WTC11 (cell line): ENCODE data around the gene KCNE1. TPM values are rescaled to one million over a fixed set of nuclear protein-coding genes. Genes with fewer than 3 reads are reported as not detected.

Experiments
- ATAC-seq: fragments of 200-7000 bp; cut with Tn5 transposase; 2 replicates; pipeline ENCODE4 v1.10.0; 2021; ENCODE audit warnings: mild to moderate bottlenecking, moderate library complexity
- CTCF ChIA-PET: fragments of 300-600 bp; sonication (Branson Sonifier 250); formaldehyde crosslinking; loops from one replicate; lab custom pipeline; 2021; ENCODE audit warnings: antibody characterized with exemption; lab: Charles Lee
- POLR2A ChIA-PET: fragments of 350-600 bp; sonication (Branson Sonifier 250); formaldehyde crosslinking; loops from one replicate; lab custom pipeline; 2021; ENCODE audit warnings: antibody characterized with exemption; lab: Charles Lee
- DNase-seq: peaks from one replicate; pipeline ENCODE4 v3.0.0; 2021; ENCODE audit warnings: low spot score
- H3K27ac Mint-ChIP-seq: 2 replicates; pipeline ENCODE4 v1.8.0; 2021; ENCODE audit warnings: mixed read lengths
- H3K27me3 Mint-ChIP-seq: 2 replicates; pipeline ENCODE4 v1.8.0; 2021; ENCODE audit warnings: low read depth, mild to moderate bottlenecking, moderate library complexity, mixed read lengths
- H3K36me3 Mint-ChIP-seq: 2 replicates; pipeline ENCODE4 v1.8.0; 2021; ENCODE audit warnings: mixed read lengths
- H3K4me1 Mint-ChIP-seq: 2 replicates; pipeline ENCODE4 v1.8.0; 2022; ENCODE audit warnings: mixed read lengths
- H3K4me3 Mint-ChIP-seq: 2 replicates; pipeline ENCODE4 v1.8.0; 2021; ENCODE audit warnings: mild to moderate bottlenecking, moderate library complexity, mixed read lengths
- H3K9me3 Mint-ChIP-seq: 2 replicates; pipeline ENCODE4 v1.8.0; 2021; ENCODE audit warnings: mixed read lengths
- ETV6 ChIP-seq: sonication (generic); formaldehyde crosslinking; IDR thresholded peaks from 2 replicates; pipeline ENCODE4 v1.8.1; 2022; ENCODE audit warnings: mild to moderate bottlenecking, missing genetic modification reagents
- FOXJ3 ChIP-seq: sonication (generic); formaldehyde crosslinking; IDR thresholded peaks from 2 replicates; pipeline ENCODE4 v1.9.0; 2021; ENCODE audit warnings: missing genetic modification reagents, mild to moderate bottlenecking, borderline replicate concordance
- MXD4 ChIP-seq: fragments of 250-450 bp; sonication (Bioruptor Pico); IDR thresholded peaks from 2 replicates; pipeline ENCODE4 v1.8.0; 2021; ENCODE audit warnings: mild to moderate bottlenecking, moderate library complexity, borderline replicate concordance
- SMAD4 ChIP-seq: sonication (generic); formaldehyde crosslinking; IDR thresholded peaks from 2 replicates; pipeline ENCODE4 v1.8.0; 2022; ENCODE audit warnings: mild to moderate bottlenecking, missing genetic modification reagents
- SP1 ChIP-seq: sonication (generic); formaldehyde crosslinking; conservative IDR thresholded peaks from 2 replicates; pipeline ENCODE4 v1.8.1; 2022; ENCODE audit warnings: missing genetic modification reagents
- ZBTB21 ChIP-seq: sonication (generic); formaldehyde crosslinking; IDR thresholded peaks from 2 replicates; pipeline ENCODE4 v1.8.1; 2023; ENCODE audit warnings: mild to moderate bottlenecking, missing genetic modification reagents, borderline replicate concordance
- ZNF219 ChIP-seq: sonication (generic); formaldehyde crosslinking; IDR thresholded peaks from 2 replicates; pipeline ENCODE4 v1.8.0; 2023; ENCODE audit warnings: missing genetic modification reagents, mild to moderate bottlenecking, borderline replicate concordance
- ZNF317 ChIP-seq: sonication (generic); formaldehyde crosslinking; IDR thresholded peaks from 2 replicates; pipeline ENCODE4 v1.8.1; 2023; ENCODE audit warnings: low read depth, mild to moderate bottlenecking, moderate library complexity, missing genetic modification reagents, borderline replicate concordance
- ZNF671 ChIP-seq: fragments of 250-450 bp; sonication (Bioruptor Pico); IDR thresholded peaks from 2 replicates; pipeline ENCODE4 v1.8.0; 2021; ENCODE audit warnings: mild to moderate bottlenecking
- total RNA-seq: library from RNA; stranded (reverse); gene quantifications from 3 replicates; pipeline ENCODE4 v1.2.3, GENCODE V29; 2021
- TF ChIP-seq, protein P1 (sequence below): sonication (generic); formaldehyde crosslinking; IDR thresholded peaks from 2 replicates; pipeline ENCODE4 v1.8.1; 2023; ENCODE audit warnings: mild to moderate bottlenecking, missing genetic modification reagents
- TF ChIP-seq, protein P2 (sequence below): fragments of 200-600 bp; IDR thresholded peaks from 2 replicates; pipeline ENCODE4 v1.8.0; 2022; ENCODE audit warnings: antibody characterized with exemption
- TF ChIP-seq, protein P3 (sequence below): sonication (generic); formaldehyde crosslinking; IDR thresholded peaks from 2 replicates; pipeline ENCODE4 v1.8.1; 2023; ENCODE audit warnings: mild to moderate bottlenecking, missing genetic modification reagents, moderate library complexity
- TF ChIP-seq, protein P4 (sequence below): sonication (generic); formaldehyde crosslinking; conservative IDR thresholded peaks from 2 replicates; pipeline ENCODE4 v1.8.1; 2023; ENCODE audit warnings: mild to moderate bottlenecking, low read depth, missing genetic modification reagents, moderate library complexity
- TF ChIP-seq, protein P5 (sequence below): sonication (generic); formaldehyde crosslinking; IDR thresholded peaks from 2 replicates; pipeline ENCODE4 v1.8.1; 2023; ENCODE audit warnings: mild to moderate bottlenecking, missing genetic modification reagents, moderate library complexity

Gene KCNE1
- total RNA-seq, 1 experiment from 2014 or later = 0.37 TPM

DNA sequence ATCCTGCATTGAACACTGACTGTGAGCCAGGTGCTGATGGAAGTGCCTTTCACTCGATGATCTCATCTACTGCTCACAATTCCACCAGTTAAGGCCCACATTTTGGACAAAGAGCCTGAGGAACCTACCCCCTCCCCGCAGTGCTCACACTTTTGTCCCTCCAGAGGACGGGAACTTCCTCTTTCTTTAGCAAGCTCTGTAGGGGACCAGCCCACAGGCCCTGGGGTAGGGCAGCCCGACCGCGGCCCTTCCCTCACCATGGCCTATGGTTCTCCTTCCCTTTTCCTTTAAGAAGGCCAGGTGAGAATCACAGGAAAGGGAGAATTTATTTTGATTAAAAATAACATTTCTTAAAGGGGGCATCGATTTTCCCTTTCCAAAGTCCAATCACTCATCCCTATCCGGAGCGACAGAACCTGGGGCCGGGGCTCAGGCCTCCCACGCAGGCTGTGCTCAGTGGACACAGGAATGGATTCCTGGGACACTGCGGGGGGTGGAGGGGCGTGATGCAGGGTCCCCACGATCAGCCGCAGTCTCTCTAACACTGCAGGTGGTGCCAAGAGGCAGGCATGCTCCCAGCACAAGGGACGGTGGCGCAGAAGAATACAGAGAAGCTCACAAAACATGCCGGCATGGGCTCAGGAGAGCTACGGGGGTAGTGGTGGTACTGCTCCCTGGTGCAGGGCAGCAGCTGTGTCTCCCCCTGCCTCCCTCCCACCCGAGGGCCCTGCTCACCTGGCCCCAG is 8.9 kb upstream of the KCNE1 start:
- ChIA-PET CTCF (interaction anchor here (1.8 to 7.2 kb wide), 3 partner anchors 10 to 82 kb away, joined by 14 to 71 read pairs (median 35); partner anchors contain the start of gene KCNE1), POLR2A (no interaction called here)
- Mint-ChIP-seq H3K36me3 (no peaks in the 10 kb centered on the region), H3K27me3 (peaks cover 6% of the 10 kb centered on the region), H3K9me3 (no peaks in the 10 kb centered on the region), H3K4me3 (no peak overlapping the region), H3K27ac (no peak overlapping the region), H3K4me1 (peaks cover 66% of the 10 kb centered on the region)
- DNase-seq (no peak), ATAC-seq (no peak)
- TF ChIP-seq, protein P1, sequence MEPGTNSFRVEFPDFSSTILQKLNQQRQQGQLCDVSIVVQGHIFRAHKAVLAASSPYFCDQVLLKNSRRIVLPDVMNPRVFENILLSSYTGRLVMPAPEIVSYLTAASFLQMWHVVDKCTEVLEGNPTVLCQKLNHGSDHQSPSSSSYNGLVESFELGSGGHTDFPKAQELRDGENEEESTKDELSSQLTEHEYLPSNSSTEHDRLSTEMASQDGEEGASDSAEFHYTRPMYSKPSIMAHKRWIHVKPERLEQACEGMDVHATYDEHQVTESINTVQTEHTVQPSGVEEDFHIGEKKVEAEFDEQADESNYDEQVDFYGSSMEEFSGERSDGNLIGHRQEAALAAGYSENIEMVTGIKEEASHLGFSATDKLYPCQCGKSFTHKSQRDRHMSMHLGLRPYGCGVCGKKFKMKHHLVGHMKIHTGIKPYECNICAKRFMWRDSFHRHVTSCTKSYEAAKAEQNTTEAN (CRISPR knock-in tag) = no peak
- TF ChIP-seq ZBTB21 (CRISPR knock-in tag) (no peak), ETV6 (CRISPR knock-in tag) (no peak), SMAD4 (CRISPR knock-in tag) (no peak), ZNF671 (CRISPR knock-in tag) (no peak), SP1 (CRISPR knock-in tag) (no peak)

DNA sequence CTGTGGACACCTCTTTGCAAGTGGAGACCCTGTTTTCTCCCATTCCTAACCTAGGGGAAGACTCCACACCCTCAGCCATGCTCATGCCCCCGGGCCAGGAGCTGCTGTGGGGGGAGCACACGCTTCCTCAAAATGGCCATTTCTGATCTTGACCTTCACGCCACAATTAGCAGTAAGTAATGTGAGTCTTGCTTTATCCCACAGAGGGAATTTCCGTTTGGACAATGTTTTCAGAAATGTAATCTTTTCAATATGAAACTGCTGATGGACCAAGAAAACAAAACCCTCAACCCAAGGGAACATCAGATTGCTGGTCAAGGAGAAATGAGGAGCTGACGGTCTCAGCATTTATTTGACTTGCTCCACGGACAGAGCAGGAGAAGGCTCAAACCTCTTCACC is 8.3 kb upstream of the KCNE1 start:
- H3K27me3 Mint-ChIP-seq = peaks cover 5% of the 10 kb centered on the region
- H3K9me3 Mint-ChIP-seq = no peaks in the 10 kb centered on the region
- H3K4me1 Mint-ChIP-seq = peaks cover 60% of the 10 kb centered on the region
- CTCF ChIA-PET = interaction anchor here (1.0 to 7.2 kb wide), 3 partner anchors 10 to 83 kb away, joined by 4 to 71 read pairs (median 8); no protein-coding TSS in a partner anchor
- TF ChIP-seq ZNF317 (no peak), FOXJ3 (CRISPR knock-in tag) (no peak), MXD4 (CRISPR knock-in tag) (no peak), ZNF219 (CRISPR knock-in tag) (no peak)
- TF ChIP-seq, protein P2, sequence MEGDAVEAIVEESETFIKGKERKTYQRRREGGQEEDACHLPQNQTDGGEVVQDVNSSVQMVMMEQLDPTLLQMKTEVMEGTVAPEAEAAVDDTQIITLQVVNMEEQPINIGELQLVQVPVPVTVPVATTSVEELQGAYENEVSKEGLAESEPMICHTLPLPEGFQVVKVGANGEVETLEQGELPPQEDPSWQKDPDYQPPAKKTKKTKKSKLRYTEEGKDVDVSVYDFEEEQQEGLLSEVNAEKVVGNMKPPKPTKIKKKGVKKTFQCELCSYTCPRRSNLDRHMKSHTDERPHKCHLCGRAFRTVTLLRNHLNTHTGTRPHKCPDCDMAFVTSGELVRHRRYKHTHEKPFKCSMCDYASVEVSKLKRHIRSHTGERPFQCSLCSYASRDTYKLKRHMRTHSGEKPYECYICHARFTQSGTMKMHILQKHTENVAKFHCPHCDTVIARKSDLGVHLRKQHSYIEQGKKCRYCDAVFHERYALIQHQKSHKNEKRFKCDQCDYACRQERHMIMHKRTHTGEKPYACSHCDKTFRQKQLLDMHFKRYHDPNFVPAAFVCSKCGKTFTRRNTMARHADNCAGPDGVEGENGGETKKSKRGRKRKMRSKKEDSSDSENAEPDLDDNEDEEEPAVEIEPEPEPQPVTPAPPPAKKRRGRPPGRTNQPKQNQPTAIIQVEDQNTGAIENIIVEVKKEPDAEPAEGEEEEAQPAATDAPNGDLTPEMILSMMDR = no peak
- TF ChIP-seq, protein P3, sequence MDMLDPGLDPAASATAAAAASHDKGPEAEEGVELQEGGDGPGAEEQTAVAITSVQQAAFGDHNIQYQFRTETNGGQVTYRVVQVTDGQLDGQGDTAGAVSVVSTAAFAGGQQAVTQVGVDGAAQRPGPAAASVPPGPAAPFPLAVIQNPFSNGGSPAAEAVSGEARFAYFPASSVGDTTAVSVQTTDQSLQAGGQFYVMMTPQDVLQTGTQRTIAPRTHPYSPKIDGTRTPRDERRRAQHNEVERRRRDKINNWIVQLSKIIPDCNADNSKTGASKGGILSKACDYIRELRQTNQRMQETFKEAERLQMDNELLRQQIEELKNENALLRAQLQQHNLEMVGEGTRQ (CRISPR knock-in tag) = no peak
- TF ChIP-seq, protein P4, sequence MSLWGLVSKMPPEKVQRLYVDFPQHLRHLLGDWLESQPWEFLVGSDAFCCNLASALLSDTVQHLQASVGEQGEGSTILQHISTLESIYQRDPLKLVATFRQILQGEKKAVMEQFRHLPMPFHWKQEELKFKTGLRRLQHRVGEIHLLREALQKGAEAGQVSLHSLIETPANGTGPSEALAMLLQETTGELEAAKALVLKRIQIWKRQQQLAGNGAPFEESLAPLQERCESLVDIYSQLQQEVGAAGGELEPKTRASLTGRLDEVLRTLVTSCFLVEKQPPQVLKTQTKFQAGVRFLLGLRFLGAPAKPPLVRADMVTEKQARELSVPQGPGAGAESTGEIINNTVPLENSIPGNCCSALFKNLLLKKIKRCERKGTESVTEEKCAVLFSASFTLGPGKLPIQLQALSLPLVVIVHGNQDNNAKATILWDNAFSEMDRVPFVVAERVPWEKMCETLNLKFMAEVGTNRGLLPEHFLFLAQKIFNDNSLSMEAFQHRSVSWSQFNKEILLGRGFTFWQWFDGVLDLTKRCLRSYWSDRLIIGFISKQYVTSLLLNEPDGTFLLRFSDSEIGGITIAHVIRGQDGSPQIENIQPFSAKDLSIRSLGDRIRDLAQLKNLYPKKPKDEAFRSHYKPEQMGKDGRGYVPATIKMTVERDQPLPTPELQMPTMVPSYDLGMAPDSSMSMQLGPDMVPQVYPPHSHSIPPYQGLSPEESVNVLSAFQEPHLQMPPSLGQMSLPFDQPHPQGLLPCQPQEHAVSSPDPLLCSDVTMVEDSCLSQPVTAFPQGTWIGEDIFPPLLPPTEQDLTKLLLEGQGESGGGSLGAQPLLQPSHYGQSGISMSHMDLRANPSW (CRISPR knock-in tag) = no peak
- TF ChIP-seq, protein P5, sequence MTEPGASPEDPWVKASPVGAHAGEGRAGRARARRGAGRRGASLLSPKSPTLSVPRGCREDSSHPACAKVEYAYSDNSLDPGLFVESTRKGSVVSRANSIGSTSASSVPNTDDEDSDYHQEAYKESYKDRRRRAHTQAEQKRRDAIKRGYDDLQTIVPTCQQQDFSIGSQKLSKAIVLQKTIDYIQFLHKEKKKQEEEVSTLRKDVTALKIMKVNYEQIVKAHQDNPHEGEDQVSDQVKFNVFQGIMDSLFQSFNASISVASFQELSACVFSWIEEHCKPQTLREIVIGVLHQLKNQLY = no peak
- H3K4me3 Mint-ChIP-seq = no peak overlapping the region
- ATAC-seq = no peak
- no peak for DNase-seq
- POLR2A ChIA-PET = no interaction called here
- no peak overlapping the region for H3K27ac Mint-ChIP-seq
- no peaks in the 10 kb centered on the region for H3K36me3 Mint-ChIP-seq
